Right lobe of liver (tissue), 4 donors: ENCODE data around the gene LTO1.

ENCODE experiments used
- POLR2A ChIP-seq: fragments of 450-650 bp; IDR thresholded peaks from one replicate; pipeline ENCODE4 v1.6.1; 2017; ENCODE audit warnings: antibody characterized with exemption, mild to moderate bottlenecking
- TF ChIP-seq, protein P1 (sequence below), 4 donors: fragments of 200-600 bp in 3 of 4; fragments of 450-650 bp in 1 of 4; IDR thresholded peaks; one replicate each; pipeline versions ENCODE4 v1.5.1 to v1.8.0; 2016 to 2022; ENCODE audit warnings: antibody characterized with exemption in 4 of 4, mild to moderate bottlenecking in 2 of 4
- donor health status: DM: no; HTN: no; CAD: no.
- donor health status: DM: no; HTN: no; CAD: no.
- donor health status: DM: no; HTN: yes; CAD: no.

DNA sequence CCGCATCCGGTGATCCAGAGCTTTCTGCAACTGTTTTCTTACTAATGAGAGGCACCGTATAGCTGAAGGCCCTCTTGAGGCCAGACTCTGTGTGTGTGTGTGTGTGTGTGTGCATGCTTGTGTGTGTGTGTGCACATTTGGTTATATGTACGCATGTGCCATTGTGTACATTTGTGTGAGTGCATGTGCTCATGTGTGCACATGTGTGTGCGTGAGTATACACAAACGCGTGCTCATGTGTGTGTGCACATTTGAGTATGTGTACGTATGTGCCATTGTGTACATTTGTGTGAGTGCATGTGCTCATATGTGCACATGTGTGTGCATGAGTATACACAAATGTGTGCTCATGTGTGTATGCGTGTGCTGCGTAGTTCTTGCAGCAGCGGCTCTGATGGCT lies 40.9 kb upstream of the LTO1 start:
- TF ChIP-seq, protein P1, sequence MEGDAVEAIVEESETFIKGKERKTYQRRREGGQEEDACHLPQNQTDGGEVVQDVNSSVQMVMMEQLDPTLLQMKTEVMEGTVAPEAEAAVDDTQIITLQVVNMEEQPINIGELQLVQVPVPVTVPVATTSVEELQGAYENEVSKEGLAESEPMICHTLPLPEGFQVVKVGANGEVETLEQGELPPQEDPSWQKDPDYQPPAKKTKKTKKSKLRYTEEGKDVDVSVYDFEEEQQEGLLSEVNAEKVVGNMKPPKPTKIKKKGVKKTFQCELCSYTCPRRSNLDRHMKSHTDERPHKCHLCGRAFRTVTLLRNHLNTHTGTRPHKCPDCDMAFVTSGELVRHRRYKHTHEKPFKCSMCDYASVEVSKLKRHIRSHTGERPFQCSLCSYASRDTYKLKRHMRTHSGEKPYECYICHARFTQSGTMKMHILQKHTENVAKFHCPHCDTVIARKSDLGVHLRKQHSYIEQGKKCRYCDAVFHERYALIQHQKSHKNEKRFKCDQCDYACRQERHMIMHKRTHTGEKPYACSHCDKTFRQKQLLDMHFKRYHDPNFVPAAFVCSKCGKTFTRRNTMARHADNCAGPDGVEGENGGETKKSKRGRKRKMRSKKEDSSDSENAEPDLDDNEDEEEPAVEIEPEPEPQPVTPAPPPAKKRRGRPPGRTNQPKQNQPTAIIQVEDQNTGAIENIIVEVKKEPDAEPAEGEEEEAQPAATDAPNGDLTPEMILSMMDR (IDR thresholded peaks at IDR 0.05): no peak
- no peak for TF ChIP-seq POLR2A
